HG03432 (cell line): ENCODE data around the gene MDFIC2.
"Not testable (repeated sequence)": the region's sequence is repeated elsewhere in the genome, so short reads cannot be mapped to it uniquely, and the experiment has no call there.

Experiments used
- ATAC-seq: cut with Tn5 transposase; IDR thresholded peaks from one replicate; pipeline ENCODE4 v1.9.1; 2021; ENCODE audit warnings: mild to moderate bottlenecking, moderate library complexity; ENCODE audit not compliant: unreplicated experiment

Gene MDFIC2

DNA sequence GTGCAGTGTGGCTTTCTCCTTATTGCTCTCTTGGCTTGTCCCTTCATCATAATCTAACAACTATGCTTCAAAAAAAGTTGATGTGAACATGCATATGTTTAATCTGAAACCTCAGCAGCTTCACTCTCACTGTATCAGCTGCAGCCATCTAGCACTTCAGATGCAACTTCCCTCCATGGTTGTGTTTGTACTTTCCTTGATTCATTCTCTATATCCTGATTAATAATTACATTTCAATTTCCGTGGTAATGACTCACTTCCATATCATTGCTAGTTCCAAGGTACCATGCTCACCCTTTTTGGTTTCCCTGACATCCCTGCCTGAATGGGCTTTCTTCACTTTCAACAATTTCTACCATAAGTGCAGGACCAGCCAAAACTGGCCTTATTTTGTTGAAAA, 51.2 kb downstream of the MDFIC2 start:
- no peak for ATAC-seq

GRCh38 chr3:70256566-70256965, 55.9 kb downstream of the MDFIC2 start:
- no peak for ATAC-seq

GRCh38 chr3:70250492-70250891, 61.9 kb downstream of the MDFIC2 start:
- ATAC-seq, result no peak

GRCh38 chr3:70249509-70250160, 62.8 kb downstream of the MDFIC2 start:
- ATAC-seq, result no peak

GRCh38 chr3:70248856-70249255, 63.6 kb downstream of the MDFIC2 start:
- ATAC-seq, result no peak

DNA sequence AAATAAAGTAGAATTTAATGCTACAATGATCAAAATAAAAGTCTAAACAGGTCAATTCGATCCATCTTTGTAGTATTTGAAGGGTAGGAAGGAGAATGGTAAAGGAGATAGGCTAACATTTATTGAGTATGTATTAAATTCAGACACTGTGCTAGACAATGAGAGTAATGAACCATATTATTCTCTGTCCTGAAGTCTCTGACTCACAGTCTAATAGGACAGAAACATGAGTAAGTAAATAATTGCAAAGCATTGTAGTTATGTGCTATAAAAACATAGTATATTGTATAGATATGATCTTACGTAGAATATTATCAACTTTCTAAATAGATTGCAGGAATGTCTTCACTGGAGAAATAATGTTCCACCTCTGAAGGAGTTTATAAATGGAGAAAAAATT, 64.5 kb downstream of the MDFIC2 start:
- no peak for ATAC-seq

- ATAC-seq, result no peak
These were observed 66.5 kb downstream of the MDFIC2 start for GRCh38 chr3:70245746-70246525.

GRCh38 chr3:70244422-70244821, 68.0 kb downstream of the MDFIC2 start:
- no peak for ATAC-seq

DNA sequence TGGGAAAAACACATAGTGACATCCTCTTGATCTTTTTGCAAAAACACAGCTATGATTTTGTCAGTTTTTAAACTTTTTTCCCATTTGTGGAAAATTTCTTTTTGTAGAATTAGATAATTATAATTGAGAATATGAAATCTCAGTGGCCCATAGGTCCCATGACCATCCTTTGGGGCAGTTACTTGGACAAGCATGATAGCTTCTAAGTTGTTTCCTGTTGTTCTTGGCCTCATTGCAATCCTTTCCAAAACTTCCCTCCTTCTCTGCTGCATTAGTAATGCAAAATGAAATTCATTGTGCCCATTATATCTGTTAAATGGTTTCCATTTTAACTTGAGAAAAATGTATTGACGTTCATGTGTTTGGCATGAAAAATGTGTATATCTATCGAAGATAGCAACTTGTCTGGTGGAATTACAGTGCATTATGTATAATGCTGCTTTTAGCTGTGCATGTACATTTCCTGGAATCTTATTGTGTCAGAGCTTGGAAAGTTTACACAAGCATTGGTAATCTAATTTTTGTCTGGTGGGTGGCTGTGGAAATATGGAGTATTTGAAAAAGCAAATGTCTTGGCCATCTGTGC, 70.0 kb downstream of the MDFIC2 start:
- no peak for ATAC-seq

DNA sequence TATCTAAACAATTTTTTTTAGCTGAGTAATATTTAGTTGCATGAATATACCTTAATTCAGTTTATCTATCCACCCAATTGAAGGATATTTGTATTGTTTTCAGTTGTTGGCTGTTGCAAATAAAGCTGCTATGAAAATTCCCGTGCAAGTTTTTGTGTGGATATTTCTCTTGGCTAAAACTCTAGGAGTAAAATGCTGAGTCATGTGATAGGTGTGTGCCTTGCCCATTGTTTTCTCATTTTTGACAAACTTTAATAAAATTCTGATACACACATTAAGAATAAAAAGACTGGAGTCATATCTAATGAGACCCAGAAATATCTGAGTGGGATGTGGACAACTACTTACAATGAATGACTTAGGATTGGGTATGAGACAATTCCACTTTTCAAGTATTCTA, 78.6 kb downstream of the MDFIC2 start:
- no peak for ATAC-seq

GRCh38 chr3:70233112-70233511, 79.3 kb downstream of the MDFIC2 start:
- no peak for ATAC-seq

DNA sequence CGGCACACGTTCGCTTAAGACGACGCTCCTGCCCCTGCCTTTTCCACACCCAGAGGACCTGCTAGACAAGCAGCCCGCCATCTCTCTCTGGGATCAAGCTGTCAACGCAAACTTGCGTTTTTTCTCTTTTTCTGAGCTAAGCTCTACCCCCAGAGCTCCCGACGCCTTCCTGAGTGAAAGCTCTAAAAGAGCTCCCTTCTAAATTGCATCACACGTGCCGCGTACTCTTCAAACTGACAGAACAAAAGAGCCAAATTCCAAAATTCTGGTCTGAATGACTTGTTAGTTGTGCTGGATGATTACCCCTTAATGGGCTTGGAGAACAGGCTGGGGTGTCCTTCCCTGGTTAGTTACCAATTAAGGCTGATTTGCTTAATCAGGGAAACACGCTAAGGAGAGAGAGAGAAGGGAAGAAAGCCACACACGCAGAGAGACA, 81.2 kb downstream of the MDFIC2 start:
- no peak for ATAC-seq

DNA sequence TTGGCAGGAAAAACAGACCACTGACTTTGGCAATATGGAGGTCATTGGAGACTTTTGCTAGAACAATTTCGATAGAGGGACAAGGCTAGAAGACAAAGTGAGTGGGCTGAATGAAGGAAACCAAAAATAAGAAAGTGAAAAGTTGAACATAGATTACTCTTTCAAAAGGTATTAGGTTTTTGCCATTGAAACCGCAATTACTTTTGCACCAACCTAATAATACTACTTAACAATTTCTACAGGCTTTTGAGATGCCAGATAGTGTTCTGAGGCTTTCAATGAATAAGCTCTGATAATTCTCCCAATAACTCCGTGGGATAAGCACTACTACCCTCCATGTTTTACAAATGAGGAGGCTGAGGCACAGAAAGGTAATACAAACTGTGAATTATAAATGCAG, 85.0 kb downstream of the MDFIC2 start:
- ATAC-seq, result no peak

- ATAC-seq, result no peak
These were observed 87.3 kb downstream of the MDFIC2 start for GRCh38 chr3:70225146-70225545.

DNA sequence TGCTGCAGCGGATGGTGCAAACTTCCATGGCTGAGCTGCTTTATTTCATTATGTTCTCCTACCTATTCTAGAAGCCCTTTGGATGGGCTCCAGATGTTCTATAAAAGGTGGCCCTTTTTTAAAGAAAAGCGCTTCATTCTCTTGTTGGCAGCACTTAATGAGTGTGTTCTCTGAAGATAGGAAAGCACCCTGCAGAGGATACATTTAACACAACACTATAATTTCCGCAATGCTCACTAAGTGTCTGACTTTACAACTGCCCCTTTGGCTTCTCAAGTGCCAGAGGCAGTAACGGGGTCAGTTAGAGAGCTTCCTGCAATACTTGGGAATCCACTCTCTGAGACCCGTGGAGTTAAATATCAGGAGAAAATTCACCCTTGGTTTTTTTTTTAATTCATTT, 88.1 kb downstream of the MDFIC2 start:
- no peak for ATAC-seq

DNA sequence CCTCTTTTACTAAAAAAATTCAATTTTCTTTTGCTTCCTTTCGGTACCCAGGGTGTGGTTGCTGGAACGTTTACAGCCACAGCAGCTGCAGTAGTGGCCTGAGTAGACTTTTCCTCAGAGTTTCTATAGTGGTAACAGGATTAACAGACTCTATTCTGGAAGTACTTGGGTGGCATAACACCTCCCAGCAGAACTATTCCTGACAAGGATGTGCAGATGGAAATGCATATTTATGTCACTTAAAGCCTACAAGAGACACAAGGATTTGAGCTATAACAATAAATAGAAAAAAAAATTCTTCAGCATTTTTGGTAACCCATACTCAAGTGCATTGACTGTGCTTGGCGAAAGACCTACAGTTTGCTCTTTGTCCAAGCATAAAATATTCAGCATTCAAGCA, 94.0 kb downstream of the MDFIC2 start:
- no peak for ATAC-seq

GRCh38 chr3:70211274-70211673, 101.2 kb downstream of the MDFIC2 start:
- not testable (repeated sequence) for ATAC-seq

GRCh38 chr3:70201975-70202374, 110.5 kb downstream of the MDFIC2 start:
- ATAC-seq, result no peak

GRCh38 chr3:70189884-70190473, 122.5 kb downstream of the MDFIC2 start:
- ATAC-seq, result no peak

GRCh38 chr3:70186221-70186620, 126.2 kb downstream of the MDFIC2 start:
- ATAC-seq, result no peak

DNA sequence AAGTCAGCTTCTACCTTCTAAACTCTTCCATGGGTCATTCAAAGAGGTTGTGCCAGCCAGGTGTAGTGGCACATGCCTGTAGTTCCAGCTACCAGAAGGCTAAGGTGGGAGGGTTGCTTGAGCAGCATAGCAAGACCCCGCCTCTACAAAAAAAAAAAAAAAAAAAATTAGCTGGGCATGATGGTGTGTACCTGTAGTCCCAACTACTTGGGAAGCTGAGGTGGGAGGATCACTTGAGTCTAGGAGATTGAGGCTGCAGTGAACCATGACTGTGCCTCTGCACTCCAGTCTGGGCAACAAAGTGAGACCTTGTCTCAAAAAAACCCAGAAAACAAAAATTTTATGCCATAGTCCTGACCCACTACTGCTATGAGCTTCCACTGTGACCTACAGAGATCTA, 126.8 kb downstream of the MDFIC2 start:
- ATAC-seq, result no peak
